Loucy (cell line): Measurements from ENCODE around the gene EIF2A.

Source experiments
- EZH2phosphoT487 ChIP-seq: fragments of 200-600 bp; IDR thresholded peaks from 2 replicates; pipeline ENCODE4 v1.6.1; 2018; ENCODE audit warnings: antibody characterized with exemption, mild to moderate bottlenecking, moderate library complexity, borderline replicate concordance
- TF ChIP-seq, protein P1 (sequence below): fragments of 200-600 bp; sonication (generic); conservative IDR thresholded peaks from 2 replicates; pipeline ENCODE4 v1.5.1; 2014; ENCODE audit warnings: mild to moderate bottlenecking, antibody characterized with exemption, low read length

DNA sequence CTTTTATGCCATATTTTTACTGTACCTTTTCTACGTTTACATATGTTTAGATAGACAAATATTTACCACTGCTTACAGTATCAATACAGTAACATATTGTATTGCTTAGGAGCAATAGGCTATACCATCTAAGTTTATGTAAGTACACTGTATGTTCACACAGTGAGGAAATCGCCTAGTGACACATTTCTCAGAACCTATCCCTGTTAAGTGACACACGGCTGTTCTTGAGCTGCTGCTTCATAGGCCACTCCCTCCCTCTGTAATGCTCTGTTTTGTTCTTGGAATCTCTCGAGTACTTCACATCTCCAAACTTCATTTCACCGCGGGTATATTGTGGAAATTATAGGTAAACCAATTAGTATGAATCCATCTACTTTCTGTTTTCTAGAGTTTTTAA lies 43.2 kb downstream of the EIF2A start:
- no peak for TF ChIP-seq EZH2phosphoT487
- TF ChIP-seq, protein P1, sequence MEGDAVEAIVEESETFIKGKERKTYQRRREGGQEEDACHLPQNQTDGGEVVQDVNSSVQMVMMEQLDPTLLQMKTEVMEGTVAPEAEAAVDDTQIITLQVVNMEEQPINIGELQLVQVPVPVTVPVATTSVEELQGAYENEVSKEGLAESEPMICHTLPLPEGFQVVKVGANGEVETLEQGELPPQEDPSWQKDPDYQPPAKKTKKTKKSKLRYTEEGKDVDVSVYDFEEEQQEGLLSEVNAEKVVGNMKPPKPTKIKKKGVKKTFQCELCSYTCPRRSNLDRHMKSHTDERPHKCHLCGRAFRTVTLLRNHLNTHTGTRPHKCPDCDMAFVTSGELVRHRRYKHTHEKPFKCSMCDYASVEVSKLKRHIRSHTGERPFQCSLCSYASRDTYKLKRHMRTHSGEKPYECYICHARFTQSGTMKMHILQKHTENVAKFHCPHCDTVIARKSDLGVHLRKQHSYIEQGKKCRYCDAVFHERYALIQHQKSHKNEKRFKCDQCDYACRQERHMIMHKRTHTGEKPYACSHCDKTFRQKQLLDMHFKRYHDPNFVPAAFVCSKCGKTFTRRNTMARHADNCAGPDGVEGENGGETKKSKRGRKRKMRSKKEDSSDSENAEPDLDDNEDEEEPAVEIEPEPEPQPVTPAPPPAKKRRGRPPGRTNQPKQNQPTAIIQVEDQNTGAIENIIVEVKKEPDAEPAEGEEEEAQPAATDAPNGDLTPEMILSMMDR = no peak
